GM21367 (cell line): ENCODE data around the gene C16orf74.

Source experiments
- ATAC-seq: cut with Tn5 transposase; IDR thresholded peaks from one replicate; pipeline ENCODE4 v1.9.1; 2021; ENCODE audit not compliant: unreplicated experiment

C16orf74 gene

DNA sequence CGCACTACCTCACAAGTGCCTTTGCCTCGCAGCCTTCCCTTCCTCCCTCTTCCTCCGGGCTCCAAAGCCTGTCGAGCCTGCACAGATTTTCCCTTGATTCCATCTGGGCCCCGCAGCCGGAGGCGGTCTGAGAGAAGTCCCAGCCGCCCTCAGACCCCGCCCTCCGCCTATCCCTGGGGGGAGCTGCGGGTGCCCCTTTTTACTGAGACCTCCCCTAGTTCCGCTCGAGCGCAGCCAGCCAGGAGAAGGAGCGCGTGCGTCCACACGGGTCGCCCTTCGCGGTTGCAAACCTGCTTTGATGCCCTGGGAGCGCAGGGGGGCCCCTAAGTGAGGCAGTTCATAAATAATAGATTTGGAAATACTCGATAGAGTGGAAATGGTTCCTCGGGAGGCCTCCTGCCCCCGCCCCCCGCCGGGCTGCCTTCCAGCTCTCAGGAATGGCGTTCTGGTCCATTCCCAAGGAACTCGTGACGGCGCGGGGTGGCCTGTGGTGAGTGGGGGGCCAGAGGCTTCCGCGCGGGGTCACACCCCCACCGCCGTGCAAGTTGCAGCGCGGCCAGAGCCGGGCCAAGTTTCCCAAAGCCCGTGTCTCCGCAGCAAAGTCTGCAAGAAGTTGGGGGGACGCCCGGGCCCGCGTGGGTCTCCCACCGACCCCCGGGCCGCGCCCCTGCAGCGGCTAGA lies 610 bp downstream of the C16orf74 start:
- ATAC-seq = no peak

DNA sequence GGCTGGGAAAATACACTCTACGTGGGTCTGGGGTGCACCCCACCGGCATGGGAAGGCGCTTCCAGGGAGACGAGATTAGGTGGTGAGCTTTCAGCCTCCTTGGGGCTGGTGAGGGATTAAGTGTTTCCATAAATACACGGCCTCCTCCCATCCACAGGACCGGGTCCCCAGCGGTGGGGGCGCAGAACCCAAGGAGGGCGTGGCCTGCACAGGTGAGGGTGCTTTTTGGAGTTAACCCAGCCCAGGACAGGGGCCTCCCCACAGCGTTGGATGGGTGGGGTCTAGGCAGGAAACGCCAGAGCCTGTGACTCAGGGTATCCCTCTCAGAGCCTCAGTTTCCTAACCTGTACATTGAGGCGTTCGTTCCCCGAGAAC lies 1.1 kb downstream of the C16orf74 start:
- no peak for ATAC-seq

DNA sequence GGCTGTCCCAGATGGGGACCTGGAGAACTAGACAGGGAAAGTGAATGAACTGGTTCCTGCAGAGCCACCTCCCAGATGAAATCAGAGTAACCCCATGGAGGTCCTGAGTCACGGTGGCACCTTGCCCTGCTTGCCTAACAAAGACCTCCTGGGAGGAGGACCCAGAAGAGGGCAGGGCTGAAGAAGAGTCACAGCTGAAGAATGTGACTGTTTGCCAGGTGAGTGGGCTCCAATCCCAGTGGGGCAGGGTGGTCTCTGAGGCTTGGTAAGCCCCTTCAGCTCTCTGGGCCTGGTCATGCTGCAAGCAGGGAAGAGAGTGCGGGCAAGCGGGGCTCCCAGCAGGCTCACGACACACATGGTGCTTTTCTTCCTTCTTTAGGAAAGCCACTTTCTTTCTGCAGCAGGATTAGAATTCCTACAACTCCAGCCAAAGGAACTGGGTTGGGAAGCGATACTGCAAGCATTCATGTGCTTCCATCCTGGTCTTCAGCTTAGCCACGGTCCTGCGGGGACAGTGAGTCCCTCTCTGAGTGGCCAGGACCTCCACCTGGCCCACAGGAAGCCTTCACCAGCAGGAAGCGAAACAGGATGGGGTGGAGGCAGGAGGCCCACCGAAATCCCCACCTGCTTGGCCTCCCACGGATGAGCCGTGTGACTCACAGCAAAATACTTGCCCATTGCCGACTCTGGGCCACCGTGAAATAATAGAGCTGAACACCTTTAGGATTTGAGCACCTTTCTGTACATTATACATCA lies 4.3 kb downstream of the C16orf74 start:
- no peak for ATAC-seq

DNA sequence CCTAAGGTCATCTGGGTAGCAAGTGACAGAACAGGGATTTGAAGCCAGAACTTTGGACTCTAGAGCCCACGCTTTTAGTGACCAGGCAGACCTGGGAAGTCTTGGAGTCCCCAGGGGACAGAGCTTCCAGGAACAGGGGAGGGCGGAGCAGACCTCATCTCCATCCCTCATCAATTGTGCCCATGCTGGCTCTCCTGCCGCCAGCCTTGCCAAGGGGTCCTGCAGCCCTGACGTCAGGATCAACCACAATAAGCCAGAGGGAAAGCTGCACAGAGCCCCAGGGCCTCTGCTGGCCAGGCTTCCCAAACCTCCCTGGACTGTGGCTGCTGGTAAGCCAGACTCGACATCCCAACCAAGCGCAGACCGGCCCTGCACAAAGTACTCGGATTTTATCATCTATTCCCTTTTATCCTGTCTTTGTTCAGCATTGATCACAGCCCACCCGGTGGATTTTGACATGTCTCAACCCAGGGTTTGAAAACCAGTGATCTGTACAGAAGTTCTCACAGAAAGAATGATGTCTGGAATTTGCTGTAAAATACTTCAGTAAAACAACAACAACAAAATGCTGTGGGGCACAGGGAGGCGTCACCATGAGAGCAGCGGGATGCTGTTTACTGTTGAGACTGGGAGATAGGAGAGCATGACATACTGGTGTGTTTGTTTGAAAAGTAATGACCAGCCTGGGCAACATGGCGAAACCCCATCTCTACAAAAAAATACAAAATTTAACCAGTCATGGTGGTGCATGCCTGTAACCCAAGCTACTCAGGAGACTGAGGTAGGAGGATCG lies 11.8 kb downstream of the C16orf74 start:
- no peak for ATAC-seq

DNA sequence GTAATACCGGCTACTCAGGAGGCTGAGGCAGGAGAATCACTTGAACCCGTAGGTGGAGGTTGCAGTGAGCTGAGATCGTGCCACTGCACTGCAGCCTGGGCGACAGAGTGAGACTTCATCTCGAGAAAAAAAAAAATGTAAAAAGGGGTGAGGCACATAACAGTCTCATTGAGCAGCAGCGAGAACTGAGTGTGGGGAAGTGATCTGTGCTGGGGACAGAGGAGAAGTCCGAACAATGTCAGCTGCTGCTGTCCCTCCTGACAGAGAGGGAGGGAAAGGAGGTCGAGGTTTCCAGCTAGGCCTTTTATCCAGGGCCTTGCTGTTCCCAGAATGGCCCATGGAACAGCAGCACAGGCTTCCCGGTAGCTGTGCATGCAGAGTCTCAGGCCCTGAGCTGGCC lies 14.0 kb downstream of the C16orf74 start:
- no peak for ATAC-seq

DNA sequence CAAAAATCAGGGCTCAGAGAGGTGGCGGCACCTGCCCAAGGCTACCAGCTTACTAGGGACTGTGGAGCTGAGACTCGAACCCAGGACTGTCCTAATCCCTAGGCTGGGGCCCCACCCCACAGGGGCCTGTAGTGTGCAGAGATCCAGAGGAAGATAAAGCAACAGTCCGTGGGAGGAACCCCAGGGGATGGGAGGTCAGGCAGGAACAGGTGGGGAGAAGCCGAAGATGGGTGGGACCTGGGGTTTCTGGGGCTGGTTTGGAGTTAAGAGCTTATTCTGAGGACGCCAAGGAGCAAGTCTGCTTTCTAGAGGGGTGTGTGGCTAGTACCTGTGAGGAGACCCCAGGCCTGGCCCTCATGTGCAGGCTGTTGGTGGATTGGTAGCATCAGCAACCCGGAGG lies 14.9 kb downstream of the C16orf74 start:
- no peak for ATAC-seq

DNA sequence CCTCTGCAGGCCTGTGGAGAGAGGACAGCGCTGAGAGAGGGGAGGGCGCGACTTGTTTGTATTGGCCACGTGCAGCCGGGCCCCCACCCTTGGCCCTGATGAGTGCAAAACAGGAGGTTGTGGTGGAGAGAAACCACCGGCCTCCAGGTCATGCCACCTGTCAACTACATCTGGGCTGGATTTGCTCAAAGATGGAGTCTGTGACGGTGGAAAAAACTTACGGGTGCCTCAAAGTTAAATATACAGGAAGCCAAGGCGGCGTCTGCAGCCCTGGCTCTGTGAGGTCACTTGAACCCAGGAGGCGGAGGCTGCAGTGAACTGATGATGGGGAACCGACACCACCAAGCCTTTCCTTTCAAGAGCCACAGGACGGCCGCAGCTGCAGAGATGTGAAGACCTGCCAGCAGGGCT lies 15.7 kb downstream of the C16orf74 start:
- ATAC-seq = peak; percentile 79

DNA sequence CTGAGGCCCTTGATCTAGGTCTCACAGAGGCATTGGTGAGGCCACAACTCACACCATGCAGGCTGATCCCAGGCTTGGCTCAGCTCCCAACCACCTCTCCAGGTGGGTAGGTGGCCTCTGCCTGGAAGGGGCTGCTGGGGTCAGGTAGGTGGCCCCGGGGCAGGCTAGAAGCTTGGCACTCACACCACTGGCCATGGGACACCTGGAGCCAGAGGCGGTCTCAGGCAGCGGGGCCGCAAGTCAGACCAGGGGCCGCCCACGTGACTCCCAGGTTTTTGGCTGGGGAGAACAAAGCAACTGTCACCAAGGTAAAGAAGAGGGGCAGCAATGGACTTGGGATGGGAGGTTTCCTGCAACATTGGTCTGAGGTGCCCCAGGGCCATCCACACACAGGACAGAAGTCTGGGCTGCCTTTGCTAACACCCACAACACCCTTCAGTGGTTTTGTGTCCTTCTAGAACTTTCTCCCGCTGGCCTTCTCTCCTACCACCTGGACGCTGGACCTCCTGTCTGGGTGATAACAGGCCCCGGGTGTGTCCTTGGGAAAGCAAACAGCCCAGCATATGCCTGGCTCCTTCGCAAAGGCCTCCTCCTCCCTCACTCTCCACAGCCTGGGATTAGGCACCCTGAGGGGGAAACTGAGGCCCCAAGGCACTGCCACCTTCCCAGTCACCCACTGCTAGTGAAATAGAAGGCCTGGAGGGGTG lies 16.4 kb downstream of the C16orf74 start:
- no peak for ATAC-seq

DNA sequence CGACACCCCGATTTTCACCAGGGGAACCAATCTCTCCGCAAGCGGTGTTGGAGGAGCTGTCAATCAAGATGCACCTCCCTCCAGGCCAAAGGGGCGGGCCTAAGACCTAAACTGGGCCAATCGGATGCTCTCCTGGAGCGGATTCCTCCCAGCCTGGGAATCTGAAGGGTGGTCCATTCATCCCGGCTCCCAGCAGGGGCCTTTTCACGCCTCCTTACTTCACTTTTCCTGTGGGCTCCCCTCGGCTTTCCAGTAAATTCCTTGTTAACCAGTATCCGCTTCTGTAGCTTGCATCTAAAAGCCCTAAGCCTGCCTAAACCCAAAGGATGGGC lies 17.1 kb downstream of the C16orf74 start:
- no peak for ATAC-seq

DNA sequence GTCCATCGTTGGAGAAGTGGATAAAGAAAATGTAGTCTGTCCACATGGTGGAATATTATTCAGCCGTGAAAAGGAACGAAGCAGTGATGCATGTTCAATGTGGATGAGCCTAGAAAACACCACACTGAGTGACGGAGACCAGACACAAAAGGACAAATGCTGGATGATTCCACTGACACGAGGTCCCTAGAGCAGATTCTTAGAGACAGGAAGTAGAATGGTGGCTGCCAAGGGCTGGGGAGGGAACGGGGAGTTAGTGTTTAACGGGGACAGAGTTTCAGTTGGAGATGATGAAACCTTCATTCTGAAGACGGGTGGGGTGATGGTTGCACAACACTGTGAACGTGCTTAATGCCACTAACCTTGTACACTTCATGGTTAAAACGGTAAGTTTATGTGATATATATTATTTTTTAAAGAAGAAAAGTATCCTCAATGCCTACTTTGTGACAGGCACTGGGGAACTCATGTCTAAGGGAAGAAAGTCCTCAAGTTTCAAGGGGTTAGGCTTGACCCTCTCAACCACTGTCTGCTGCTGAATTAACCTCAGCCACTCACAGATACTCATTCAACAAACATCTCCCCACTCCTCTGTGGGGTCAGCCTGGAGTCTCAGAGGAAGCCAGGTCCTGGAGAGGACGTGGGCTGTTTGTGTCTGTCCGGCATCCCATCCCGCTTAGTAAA lies 17.6 kb downstream of the C16orf74 start:
- no peak for ATAC-seq

DNA sequence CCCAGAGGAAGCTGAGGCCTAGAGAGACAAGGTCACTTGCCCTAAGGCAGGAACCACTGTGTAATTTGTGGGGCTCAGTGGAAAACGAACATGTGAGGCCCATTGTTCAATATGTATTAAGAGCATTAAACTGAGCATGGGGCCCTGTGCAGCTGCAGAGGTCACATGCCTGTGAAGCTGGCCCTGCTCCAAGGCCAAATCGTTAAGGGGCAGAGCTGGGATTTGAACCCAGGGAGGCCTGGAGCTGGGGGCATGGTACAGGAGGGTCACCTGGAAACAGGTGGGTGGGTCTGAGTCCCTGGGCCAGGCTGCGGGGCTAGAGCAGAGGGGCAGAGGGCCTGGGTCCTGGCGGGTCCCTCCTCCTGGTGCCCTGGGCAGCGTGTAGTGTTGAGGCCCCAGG lies 19.7 kb downstream of the C16orf74 start:
- ATAC-seq = no peak

DNA sequence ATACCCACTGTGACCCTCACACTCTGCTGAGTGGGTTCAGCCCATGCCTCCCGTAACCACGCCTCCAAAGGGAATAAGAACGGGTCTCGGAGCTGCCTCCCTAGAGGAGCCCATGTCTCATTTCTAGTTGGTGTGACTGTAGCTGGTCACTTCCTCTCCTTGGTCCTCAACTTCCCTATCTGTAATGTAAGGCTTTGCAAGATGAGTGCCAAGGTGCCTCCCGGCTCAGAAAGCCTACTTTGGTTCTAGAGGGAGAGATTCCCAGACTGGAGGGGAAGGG lies 20.8 kb downstream of the C16orf74 start:
- ATAC-seq = no peak

DNA sequence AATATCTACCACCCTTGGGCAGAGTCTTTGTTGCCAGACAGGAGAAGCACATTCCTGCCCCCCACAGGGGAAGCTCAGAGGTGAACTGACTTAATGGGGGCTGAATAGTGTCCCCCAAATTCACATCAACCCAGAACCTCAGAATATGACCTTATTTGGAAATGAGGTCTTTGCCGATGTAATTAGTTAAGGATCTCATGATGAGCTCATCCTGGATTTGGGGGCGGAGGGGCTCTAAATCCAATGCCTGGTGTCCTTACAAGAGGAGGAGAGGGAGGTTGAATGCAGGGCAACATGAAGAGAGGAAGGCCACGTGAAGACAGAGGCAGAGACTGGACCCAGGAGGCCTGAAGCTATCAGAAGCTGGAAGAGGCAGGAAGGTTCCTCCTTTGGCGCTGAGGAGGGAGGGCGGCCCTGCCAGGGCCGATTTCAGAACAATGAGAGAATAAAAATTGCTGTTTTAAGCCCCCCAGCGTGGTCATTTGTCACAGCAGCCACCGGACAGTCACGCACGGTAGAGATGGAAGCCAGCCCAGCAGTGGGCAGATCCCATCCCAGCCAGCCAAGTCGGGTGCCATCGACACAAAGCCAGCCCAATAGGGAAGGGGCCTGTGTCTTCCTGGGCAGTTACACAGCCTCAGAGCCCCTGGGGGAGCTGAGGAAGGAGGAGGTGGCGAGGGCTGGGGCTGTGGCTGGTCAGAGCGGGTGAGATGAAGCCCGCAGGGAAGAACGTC lies 21.3 kb downstream of the C16orf74 start:
- ATAC-seq = no peak

DNA sequence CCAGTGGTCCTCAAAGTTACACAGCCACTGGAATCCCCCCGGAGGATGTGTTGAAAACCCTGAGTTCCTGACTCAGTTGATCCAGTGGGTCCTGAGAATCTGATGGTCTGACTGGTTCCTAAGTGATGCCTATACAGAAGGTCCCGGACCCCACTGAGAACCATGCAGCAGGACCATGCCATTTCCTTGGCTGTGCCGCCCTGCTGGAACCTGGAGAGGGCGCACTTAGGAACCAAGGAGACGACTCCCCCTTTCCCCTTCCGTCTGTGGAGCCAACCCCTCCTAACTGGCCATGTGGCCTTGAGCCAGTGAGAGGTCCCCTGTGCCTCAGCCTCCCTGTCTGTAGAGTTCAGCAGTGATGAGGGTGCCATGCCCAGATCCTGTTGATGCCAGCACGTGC lies 22.0 kb downstream of the C16orf74 start:
- no peak for ATAC-seq

DNA sequence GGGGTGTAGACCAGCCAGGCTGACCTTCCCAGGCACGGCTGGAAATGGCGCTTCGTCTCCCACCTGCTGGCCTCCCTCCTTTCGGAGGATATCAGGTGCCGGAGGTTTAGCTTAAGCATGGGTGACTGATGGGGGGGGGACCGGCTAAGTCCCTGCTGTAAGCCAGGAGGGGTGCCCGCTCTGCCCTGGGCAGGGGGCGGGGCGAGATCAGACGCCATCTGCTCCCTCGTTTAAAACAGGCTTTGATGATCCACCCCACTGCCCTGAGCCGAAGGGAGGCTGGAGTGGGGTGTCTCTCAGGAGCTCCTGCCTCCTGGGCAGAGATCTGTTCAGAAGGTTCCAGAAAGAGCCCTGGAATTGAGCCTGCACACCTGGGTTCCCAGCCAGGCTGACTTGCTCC lies 26.0 kb downstream of the C16orf74 start:
- ATAC-seq = no peak

DNA sequence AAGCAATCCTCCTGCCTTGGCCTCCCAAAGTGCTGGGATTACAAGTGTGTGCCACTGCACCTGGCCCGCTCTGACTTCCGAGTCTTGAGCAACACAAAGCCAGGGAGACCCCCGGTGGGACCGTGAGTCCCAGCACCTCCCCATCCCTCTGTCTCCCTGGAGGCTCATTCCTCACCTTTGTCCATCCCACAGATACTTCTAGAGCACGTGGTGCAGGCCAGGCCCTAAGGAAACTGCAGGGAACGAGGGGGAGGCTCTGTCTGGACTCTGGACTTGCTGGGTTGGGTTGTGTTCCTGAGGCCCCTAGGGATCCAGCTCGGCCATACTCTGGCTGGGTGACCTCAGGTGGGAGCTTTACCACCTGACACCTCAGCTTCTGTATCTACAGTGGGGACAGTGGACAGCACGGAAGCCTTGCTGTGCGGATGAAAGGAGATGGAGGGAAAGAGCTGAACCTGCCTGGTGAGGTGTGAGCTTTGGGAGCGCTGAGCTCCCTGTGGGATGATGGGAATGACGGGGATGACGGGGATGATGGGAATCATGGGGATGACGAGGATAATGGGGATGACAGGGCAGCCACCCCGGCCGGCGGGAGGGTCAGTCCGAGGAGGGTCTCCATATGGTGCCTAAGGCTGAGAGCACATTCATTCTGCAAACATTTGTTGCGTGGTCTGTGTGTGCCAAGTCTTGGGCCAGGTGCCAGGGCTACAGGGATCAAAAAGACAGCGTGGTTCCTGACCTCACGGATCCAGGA lies 26.6 kb downstream of the C16orf74 start:
- ATAC-seq = no peak

DNA sequence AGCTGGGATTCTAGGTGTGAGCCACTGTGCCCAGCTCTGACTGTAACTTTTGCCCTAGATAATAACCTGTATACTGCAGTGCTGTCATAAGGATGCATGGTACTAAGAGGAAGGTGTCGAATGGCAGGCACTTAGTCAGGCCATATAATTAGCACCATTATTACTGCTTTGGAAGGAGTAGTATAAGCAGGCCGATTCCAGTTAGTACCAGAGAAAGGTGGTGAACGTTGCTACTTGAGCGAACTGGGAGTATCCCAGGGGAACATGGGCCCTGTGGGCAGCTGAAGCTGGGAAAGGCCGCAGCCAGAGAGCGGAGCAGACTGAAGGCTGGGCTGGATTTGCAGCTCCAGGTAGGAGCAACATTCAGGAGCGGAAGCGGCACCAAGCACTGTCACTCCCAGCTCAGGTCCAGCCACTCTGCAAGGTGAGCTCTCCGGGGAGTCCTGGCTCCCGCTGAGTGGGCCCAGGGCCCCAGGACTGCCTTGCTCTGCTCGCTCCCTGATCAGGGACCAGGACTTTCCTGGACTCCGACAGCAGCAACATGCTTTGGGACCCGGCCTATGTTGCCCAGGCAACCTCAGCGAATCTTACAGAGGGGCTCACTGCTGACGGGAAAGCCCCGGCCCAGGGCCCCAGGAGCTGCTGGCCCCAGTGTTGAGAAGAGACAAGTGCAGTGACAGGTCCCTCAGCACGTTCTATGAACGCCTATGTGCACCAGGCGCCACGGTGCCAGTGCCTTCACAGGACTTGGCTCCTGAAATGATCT lies 28.6 kb downstream of the C16orf74 start:
- ATAC-seq = no peak

DNA sequence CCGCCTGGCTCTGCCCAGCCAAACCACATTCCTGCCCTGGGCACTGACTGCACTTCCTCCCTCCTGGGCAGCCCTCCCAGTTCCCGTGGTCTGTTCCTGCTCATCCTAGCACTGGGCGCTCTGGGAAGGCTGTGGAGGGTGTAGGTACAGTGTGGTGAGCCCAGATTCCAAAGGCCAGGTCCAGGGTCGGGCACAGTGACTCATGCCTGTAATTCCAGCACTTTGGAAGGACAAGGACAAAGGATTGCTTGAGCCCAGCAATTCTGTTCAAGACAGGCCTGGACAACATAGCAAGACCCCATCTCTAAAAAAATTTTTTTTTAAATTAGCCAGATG lies 30.6 kb downstream of the C16orf74 start:
- ATAC-seq = no peak

DNA sequence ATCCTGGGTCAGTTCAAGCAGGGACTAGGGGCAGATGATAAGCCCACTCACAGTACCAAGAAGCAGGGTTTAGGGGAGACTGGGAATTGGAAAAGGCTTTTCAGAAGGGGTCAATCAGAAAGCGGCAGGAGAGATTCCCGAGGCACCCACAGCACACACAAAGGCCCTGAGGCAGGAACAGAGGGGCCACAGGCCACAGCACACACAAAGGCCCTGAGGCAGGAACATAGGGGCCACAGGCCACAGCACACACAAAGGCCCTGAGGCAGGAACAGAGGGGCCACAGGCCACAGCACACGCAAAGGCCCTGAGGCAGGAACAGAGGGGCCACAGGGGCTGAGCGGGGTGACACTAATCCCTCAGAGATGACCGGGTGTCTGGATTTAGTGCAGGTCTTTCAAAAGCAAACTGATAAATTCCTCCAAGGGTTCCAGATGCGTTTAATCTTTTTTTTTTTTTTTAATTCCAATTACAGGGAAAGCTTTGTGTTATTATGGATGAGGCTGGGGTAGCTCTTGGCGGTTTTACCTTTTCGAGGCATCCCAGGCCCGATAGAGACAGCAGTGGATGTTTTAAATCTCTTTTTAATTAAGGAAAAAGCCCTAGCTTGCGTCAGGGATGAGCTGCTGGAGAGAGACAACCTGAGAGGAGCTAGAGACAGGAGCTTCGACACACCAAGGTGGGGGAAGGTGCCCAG lies 31.1 kb downstream of the C16orf74 start:
- no peak for ATAC-seq
